Measurements from ENCODE around the gene RASGRP1. TPM values are rescaled to one million over a fixed set of nuclear protein-coding genes. Genes with fewer than 3 reads are reported as not detected.
"Not testable (repeated sequence)": the region's sequence is repeated elsewhere in the genome, so short reads cannot be mapped to it uniquely, and the experiment has no call there.

The RASGRP1 gene
- total RNA-seq, result 0.05 and 0.27 TPM in 2 replicates
- 0.05 TPM for polyA plus RNA-seq (2012)

GRCh38 chr15:38564557-38565286 lies at the start of gene RASGRP1:
Gene RASGRP1 (minus strand): TSS chr15:38564814. CDS start chr15:38564628, 186 bp downstream.
- peak; percentile 36 for DNase-seq (ENCODE audit: low read depth)

DNA sequence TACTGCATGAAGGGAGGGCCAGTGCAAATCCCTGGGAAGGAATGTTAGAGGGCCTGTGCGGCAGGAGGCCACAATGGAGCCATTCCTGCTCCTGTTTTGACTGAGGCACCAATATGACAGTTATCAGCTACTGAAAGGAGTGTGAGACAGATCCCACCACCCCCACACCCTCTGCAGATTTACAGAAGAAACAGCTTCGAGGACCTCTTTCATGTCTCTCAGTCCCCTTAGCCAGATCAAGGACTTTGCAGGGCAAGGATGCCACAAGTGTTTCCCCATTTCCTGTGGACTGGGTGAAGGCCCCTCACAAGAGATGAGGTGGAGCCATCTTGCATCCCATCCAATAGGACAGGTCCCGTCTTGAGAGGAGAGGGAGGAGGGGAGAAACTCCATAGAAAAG lies 48.5 kb upstream of the RASGRP1 start:
- no peak for DNase-seq (ENCODE audit: low read depth)

GRCh38 chr15:38612159-38612863 lies 47.7 kb upstream of the RASGRP1 start:
- DNase-seq (ENCODE audit: low read depth), result no peak

- DNase-seq (ENCODE audit: low read depth), result no peak
Observed at GRCh38 chr15:38611228-38611627, 46.6 kb upstream of the RASGRP1 start.

DNA sequence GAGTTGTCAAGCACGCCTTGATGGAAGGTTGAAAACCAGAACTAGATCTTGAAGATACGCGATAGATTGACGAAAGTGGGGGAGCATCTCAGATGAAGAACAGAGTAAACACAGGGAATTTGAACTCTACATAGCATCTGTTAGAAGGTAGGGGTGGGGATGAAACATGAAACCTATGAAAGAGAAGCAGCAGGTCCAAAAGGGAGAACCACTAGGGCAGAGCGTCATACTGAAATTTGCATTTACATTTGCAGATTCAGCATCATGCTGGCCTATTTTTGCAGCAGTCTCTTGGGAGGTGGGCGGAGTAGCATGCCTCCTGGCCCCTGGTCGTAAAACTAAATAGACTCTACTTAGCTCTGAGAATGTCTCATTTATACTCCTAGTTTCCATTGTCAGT lies 46.1 kb upstream of the RASGRP1 start:
- DNase-seq (ENCODE audit: low read depth), result no peak

DNA sequence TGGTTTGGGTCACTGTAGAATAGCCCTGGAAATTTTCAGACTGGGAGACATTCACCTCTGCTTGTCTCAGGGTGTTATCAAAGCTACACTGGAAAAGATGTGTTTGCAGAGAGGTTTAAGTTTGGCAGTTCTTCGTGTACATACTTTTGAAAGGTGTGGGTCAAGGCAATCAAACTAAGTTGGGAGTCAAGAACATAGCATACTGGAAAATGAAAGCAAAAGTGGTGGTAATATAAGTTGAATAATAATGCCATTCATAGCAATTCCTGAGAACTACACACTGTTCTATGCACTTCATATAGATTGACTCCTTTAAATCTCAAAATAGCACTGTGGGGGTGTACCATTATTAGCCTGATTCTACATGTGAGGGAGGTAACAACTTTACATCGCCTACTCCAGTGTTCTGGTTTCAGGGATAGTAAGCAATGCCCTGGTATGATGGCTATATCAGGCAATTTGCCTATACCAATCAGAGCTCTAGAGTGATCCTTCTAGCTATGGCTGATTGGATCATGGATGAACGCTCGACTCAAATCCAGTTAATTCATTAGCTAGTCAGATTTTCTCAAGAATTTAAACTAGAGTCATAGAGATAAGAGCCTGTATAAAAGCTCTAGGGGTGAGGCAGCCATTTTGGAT lies 44.6 kb upstream of the RASGRP1 start:
- no peak for DNase-seq (ENCODE audit: low read depth)

DNA sequence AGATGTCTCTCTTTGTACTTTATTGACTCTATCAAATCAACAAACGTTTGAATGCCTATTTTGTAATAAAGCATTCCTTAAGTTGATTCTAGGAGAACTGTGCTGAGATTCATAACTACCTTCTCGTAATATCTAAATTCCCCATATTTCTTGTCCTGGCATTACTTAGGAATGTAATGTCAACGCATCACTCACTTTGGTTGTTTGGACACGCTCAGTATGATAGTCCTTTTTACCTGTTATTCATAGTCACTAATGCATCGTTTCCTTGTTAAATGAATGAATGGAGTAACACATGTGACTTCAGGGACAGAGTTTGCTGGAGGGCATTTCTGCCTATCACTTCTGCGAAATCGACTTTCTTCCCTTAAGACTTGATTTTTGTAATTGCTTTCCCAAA lies 44.1 kb upstream of the RASGRP1 start:
- DNase-seq (ENCODE audit: low read depth), result no peak

DNA sequence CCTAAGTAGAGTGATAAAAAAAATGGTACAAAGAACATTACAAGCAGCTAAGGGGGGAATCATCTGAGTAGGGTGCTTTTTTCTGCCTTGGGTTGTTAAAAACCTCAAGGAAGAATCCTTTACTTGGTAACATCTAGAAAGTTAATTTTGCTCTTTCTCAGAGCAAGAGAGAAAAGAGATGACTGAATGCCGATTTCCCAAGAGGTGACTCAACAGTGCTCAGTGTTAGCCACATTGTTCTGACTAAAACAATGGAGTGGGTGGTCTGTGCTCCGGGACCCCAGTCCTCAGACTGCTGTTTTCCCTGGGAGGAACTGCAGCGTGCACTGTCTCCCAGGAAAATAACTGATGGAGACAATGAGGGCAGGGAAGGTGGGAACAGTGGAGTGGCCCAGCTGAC lies 41.1 kb upstream of the RASGRP1 start:
- no peak for DNase-seq (ENCODE audit: low read depth)

DNA sequence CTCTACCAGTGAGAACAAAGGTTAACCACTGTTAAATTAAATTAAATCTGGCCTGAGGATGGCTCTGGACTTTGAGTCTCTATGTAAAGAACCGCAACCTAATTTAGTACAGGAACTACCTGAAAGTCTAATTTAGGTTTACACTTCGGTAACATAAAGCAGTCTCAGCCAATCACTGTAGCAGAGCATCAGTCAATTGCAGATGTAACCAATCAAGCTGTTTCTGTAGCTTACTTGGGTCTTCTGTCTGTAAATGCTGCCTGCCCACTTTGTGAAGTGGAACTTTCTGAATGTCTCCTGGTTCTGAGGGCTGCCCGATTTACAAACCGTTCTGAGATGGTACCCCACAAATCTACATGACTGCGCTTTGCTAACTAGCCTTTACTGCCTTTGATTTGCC lies 39.1 kb upstream of the RASGRP1 start:
- DNase-seq (ENCODE audit: low read depth), result no peak

- DNase-seq (ENCODE audit: low read depth), result peak; percentile 4
Observed at GRCh38 chr15:38602910-38603670, 38.5 kb upstream of the RASGRP1 start.

GRCh38 chr15:38600236-38600635 lies 35.6 kb upstream of the RASGRP1 start:
- DNase-seq (ENCODE audit: low read depth), result no peak

DNA sequence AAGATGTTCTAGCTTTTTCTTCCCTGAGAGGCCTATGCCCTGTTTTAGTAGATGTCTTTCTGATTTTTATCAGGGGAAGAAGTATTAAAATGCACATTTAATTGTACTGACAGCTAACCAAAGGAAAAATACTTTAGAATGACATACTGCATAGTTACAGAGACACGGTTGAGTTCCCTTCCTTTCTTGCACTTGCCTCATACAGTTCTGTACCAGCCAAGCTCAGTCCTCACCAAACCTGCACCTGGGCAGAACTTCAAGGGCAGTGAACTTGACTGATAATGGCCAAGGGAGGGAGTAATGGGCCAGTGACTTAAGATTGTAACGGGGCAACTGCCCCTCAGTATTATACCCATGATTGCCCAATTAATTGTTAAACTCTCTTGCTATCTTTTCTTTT lies 34.1 kb upstream of the RASGRP1 start:
- DNase-seq (ENCODE audit: low read depth), result no peak

- no peak for DNase-seq (ENCODE audit: low read depth)
Observed at GRCh38 chr15:38597219-38597800, 32.7 kb upstream of the RASGRP1 start.

- no peak for DNase-seq (ENCODE audit: low read depth)
Observed at GRCh38 chr15:38593524-38593923, 28.9 kb upstream of the RASGRP1 start.

DNA sequence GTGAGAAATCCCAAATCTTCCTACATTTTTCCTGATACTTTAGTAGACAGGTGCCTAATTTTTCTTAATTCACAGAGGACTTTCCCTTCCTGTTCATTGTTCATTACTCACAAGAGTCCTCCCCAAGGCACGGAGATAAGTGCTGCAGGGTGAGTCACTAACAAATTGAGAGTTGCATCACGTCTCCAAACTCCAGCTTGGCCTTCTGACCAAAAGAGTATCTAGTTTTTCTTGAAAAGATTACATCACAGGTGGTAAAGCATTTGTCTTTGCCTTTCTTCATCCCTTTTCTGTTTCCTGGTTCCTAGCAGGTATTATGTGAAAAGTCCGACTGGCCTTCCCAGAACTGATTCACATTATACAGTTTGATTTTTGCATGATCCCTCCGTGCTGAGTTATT lies 24.9 kb upstream of the RASGRP1 start:
- peak; percentile 49 for DNase-seq (ENCODE audit: low read depth)

- DNase-seq (ENCODE audit: low read depth), result no peak
Observed at GRCh38 chr15:38588672-38589071, 24.1 kb upstream of the RASGRP1 start.

DNA sequence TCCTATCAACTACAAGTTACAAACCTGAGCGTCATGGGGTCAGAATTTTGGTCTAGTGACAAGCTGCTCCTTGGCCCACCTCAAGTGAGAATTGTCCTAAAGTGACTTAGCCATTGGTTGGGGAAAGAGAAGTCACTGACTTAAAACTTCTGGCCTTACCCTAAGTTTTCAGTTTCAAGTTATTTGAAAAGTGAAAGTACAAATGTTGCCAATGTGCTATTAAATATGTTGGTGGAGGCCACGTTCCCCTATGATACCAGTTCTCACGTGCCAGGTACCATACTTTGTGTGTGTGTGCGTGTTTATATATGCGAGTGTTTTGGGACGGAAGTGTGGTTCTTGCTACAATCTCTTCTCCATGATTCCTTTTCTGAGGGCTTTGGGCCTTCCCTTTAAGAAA lies 22.6 kb upstream of the RASGRP1 start:
- no peak for DNase-seq (ENCODE audit: low read depth)

GRCh38 chr15:38586005-38586404 lies 21.4 kb upstream of the RASGRP1 start:
- not testable (repeated sequence) for DNase-seq (ENCODE audit: low read depth)

DNA sequence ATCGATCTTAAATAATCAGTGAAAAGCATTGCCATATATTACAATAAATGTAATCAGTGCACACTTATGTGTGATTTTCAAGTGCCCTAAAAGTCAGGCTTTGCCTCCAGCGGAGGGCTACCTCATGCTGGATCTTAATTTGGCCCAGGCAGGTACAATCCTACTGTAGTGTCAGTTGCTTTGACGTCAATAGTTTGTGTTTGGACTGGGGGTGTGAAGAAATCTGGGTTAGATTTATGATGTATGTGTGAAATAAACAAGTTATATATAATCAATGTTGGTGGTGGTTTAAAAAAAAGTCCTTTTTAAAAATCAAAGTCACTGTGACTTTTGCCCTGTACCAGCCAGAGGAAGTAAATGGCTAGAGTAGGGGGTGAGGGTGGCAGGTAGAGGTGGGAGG lies 14.0 kb upstream of the RASGRP1 start:
- no peak for DNase-seq (ENCODE audit: low read depth)

DNA sequence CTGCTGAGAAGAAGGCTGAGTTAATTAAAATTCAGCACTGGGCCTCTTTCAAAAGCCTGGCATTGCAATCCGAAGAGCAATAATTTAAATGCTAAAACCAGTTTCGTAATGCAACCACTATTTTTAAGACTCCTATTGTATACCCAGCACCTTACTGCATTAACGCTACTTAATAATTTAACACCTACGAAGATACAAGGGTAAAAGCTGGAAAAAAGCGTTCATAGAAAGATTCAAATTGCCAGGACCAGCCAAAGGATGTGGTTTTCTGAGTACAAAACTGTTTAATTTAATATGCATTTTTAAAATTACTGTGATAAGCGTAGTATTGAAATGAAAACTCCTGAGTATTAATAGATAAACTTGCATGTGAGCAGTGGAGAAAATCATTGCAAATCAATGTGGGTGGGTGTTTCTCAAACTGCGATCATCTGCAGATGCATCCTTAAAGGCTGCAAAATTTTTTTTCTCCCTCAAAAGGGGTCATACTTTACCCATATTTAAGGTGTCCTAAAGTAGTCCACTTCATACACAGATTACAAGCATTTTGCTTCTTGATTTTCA lies 12.9 kb upstream of the RASGRP1 start:
- no peak for DNase-seq (ENCODE audit: low read depth)

- DNase-seq (ENCODE audit: low read depth), result no peak
Observed at GRCh38 chr15:38576837-38577236, 12.2 kb upstream of the RASGRP1 start.

Data from myocyte (in vitro differentiated cells).